Sigmoid colon (tissue), 4 donors: ENCODE results near the gene VPS13D.
A peak's percentile ranks its signal among the peaks of the same experiment; 100 is the strongest.

ENCODE experiments used
- CTCF ChIP-seq, 4 experiments: fragments of 450-650 bp in 3 of 4; fragments of 200-600 bp in 1 of 4; IDR thresholded peaks; one replicate each; pipeline ENCODE4 v1.5.1; 2016 to 2019; ENCODE audit warnings: antibody characterized with exemption in 4 of 4, mild to moderate bottlenecking in 3 of 4, moderate library complexity in 2 of 4
- POLR2A ChIP-seq, 2 donors: fragments of 450-650 bp; IDR thresholded peaks; one replicate each; pipeline ENCODE4 v1.6.1; 2016; ENCODE audit warnings: antibody characterized with exemption in 2 of 2, mild to moderate bottlenecking in 2 of 2, moderate library complexity in 2 of 2
- POLR2AphosphoS5 ChIP-seq, 4 donors: sonication (generic); formaldehyde crosslinking; IDR thresholded peaks; one replicate each; pipeline ENCODE4 v1.6.1; 2017; ENCODE audit warnings: antibody characterized with exemption in 4 of 4

- TF ChIP-seq CTCF (IDR thresholded peaks at IDR 0.05) = peak in 2 of 4 experiments; percentile 40 to 45
- no peak for TF ChIP-seq POLR2A (IDR thresholded peaks at IDR 0.05)
- TF ChIP-seq POLR2AphosphoS5 (IDR thresholded peaks at IDR 0.05) = peak in 1 of 4 donors; percentile 5
These were observed 84.6 kb downstream of the VPS13D start for GRCh38 chr1:12314333-12314903.
